ENCODE measurements around the gene BIN1. TPM values are rescaled to one million over a fixed set of nuclear protein-coding genes. Genes with fewer than 3 reads are reported as not detected.

BIN1 gene
- total RNA-seq, 4 donors from 2014 or later, result 41.5 to 112 (median 57.8) TPM

DNA sequence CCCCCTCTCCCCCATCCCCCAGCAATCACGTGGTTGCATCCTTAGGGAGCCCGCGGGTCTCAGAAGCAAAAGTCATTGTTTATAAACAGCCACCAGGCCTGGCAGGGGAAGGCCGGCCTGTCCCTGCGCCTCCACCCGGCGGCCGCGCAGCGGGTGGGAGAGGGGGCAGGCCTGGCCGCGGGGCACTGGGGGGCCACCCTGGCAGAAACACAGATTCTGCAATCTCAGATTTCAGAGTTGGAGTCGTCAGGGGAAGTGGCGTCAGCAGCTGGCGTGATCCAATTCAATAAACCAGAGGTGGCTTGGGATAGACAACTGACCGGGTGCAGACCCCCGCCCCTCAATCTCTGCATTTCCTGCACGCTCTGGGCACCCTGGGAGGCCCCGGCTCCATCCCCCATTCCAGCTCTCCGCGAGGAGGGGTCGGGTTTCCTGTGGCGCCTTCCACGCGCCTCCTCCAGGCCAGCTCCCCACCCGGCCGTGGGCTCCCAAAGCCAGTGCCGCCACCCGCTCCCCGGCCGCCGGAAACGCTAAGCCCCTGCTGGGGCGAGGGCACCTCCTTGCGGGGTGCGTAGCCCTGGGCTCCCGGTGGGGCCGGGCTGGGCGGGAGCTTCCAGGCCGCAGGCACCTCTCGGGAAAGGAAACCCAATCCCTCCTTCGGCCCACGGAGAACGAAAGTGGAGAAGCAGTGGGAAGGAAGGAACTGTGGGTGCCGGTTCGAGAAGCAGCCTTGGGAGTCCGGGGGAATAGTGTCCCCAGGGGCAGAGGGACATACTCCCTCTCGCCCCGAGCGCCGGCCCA is 1.1 kb downstream of the BIN1 start:
- Histone ChIP-seq H3K27me3 (no peaks in the 10 kb centered on the region), H3K36me3 (no peaks in the 10 kb centered on the region), H3K4me3 (peak overlapping the region; percentile 64), H3K9me3 (no peaks in the 10 kb centered on the region), H3K4me1 (peaks cover 0 to 5% of the 10 kb centered on the region in 2 donors), H3K27ac (peak overlapping the region; percentile 86 to 89)
- DNase-seq, result peak in 1 of 2 donors; percentile 50
- intact Hi-C loops (cut with DNase I; ENCODE audit: low total_unique reads), result no loop called here
- TF ChIP-seq POLR2A (IDR thresholded peaks at IDR 0.05), result peak in 1 of 2 donors; percentile 34
- TF ChIP-seq CTCF (IDR thresholded peaks at IDR 0.05), result no peak

DNA sequence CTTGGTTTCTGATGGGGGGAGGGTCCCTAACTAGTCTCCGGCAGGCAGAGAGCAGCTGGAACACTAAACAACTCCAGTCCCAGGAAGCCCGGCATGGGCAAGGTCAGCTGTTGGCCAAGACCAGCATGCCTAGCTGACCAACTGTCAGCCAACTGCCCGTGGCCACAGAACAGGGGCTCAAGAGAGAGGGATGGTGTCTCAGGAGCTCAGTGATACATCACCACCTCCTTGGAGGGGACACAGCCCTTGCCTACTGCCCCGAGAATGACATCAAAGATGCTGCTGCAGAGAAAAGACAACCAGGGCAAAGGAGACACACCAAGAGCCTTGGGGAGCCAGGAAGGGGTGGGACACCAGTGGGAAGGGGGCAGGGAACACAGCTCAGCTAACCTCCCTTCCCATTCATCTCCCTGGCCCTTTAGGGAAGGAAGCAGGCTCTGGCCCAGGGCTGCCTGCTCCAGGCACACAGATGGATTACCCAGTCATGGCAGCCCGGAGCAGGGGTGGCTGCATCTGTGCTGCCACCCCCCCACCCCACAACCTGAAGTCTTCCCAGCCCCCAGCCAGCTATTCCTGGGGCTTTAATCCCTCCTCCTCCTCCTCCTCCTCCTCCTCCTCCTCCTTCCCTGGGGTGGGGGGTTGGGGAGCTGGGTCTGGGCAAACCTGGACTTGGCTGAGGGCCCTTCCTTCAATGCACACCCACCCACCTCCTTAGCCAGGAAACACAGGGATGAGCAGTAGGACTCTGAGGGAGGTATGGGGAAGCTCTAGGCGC is 1.9 kb downstream of the BIN1 start:
- intact Hi-C loops (cut with DNase I; ENCODE audit: low total_unique reads), result no loop called here
- peak overlapping the region; percentile 86 to 89 for H3K27ac ChIP-seq
- DNase-seq, result peak; percentile 22 to 49
- TF ChIP-seq CTCF (IDR thresholded peaks at IDR 0.05), result no peak
- TF ChIP-seq POLR2A (IDR thresholded peaks at IDR 0.05), result no peak
- H3K27me3 ChIP-seq, result no peaks in the 10 kb centered on the region
- H3K9me3 ChIP-seq, result no peaks in the 10 kb centered on the region
- H3K36me3 ChIP-seq, result no peaks in the 10 kb centered on the region
- H3K4me1 ChIP-seq, result peaks cover 0 to 5% of the 10 kb centered on the region in 2 donors
- peak overlapping the region; percentile 64 for H3K4me3 ChIP-seq

DNA sequence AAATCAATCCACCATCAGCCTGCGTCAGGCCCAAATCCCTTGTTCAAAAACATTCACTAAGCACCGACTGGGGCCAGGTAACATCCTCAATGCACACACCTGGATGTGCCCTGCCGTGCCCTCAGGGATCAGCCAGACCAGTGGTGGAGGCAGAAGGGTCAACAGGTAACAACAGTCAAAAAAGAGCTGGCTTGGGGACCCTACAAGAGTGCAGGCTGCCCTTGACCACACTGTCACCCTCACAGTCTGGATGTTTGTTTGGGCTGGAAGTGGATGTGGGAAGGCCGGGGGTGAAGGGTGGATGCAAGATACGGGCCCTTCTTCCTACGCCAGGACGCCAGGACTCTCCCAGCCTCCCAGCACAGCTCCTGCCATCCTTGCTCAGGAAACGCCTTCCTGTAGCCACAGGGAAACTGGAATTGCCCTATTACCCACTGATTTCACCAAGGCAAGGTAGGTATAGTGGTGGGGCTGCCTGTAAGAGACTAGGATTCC is 2.7 kb downstream of the BIN1 start:
- Histone ChIP-seq H3K36me3 (no peaks in the 10 kb centered on the region), H3K9me3 (no peaks in the 10 kb centered on the region), H3K4me3 (no peak overlapping the region), H3K27me3 (no peaks in the 10 kb centered on the region), H3K27ac (peak overlapping the region; percentile 86 to 89), H3K4me1 (peaks cover 0 to 5% of the 10 kb centered on the region in 2 donors)
- TF ChIP-seq POLR2A (IDR thresholded peaks at IDR 0.05) (no peak), CTCF (IDR thresholded peaks at IDR 0.05) (no peak)
- intact Hi-C loops (cut with DNase I; ENCODE audit: low total_unique reads), result no loop called here
- peak in 1 of 2 donors; percentile 14 for DNase-seq

DNA sequence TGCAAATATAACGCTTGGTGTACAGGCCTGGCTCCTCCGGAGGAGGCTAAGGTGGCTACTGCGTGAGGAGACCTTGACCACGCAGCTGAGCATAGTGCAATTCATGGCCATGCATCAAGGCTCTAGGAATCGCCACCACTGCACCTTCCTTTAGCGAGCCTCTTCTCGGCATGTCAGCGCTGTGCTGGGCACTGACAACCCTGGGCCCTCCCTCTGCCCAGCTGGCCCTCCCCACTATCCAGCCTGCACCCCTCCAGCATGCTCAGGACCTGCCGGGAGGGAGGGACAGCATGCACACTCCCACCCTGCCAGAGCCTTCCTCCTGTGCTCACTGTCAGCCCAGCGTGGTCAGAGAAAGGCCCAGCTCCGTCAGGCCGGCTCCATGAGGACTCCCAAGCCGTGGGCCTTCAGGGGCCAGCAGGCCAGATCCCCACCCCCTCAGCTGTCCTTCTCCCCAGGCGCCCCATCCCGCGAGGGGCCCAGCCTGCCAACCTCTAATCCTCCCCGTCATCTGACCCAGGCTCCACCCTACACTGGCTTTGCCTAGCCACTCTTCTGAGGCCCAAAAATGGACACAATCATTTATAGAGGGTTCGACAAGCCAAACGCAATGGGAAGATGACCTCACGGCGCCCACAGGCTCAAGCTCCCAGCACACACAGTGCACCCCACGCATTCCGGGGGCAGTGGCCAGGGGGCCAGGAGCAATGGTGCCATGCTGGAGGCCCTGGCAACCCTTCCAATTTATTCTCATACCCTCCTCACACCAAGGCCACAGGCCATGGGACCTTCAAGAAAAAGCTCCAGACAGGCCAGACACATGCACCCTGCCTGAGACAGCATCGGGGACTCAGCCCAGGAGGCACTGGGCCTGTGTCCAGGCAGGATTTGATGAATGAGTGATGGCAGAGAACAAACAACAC is 3.5 kb downstream of the BIN1 start:
- Histone ChIP-seq H3K27me3 (no peaks in the 10 kb centered on the region), H3K4me1 (peaks cover 0 to 5% of the 10 kb centered on the region in 2 donors), H3K4me3 (no peak overlapping the region), H3K27ac (peak overlapping the region; percentile 86 to 89), H3K9me3 (no peaks in the 10 kb centered on the region), H3K36me3 (no peaks in the 10 kb centered on the region)
- TF ChIP-seq CTCF (IDR thresholded peaks at IDR 0.05) (no peak), POLR2A (IDR thresholded peaks at IDR 0.05) (no peak)
- intact Hi-C loops (cut with DNase I; ENCODE audit: low total_unique reads), result no loop called here
- peak in 1 of 2 donors; percentile 39 for DNase-seq
